GM12878 (cell line): ENCODE data around the gene ENAH. TPM values are rescaled to one million over a fixed set of nuclear protein-coding genes. Genes with fewer than 3 reads are reported as not detected.

Experiments
- ATAC-seq: fragments of 200-7000 bp; cut with Tn5 transposase; 3 replicates; pipeline ENCODE4 v1.9.1; 2020; ENCODE audit warnings: mild to moderate bottlenecking, moderate library complexity
- BruUV-seq: library from RNA; stranded (reverse); fragments of 400-500 nt; replicated peaks from 2 replicates; lab custom pipeline; 2021; lab: Mats Ljungman, UMichigan
- CTCF ChIA-PET: fragments of 300-600 bp; sonication (Branson Sonifier 250); formaldehyde crosslinking; extraction: SDS; loops from one replicate; lab custom pipeline; 2021; ENCODE audit warnings: inconsistent platforms; lab: Yijun Ruan, JAX
- POLR2A ChIA-PET: fragments of 350-600 bp; formaldehyde crosslinking; extraction: SDS; loops from one replicate; lab custom pipeline; 2021; ENCODE audit warnings: inconsistent platforms; lab: Charles Lee
- RAD21 ChIA-PET: fragments of 300-600 bp; sonication (Branson Sonifier 250); formaldehyde crosslinking; loops from one replicate; lab custom pipeline; 2023; ENCODE audit warnings: antibody characterized with exemption; ENCODE audit not compliant: unreplicated experiment; lab: Charles Lee
- SMC1A ChIA-PET: fragments of 300-600 bp; sonication (Branson Sonifier 250); formaldehyde crosslinking; loops from one replicate; lab custom pipeline; 2023; ENCODE audit not compliant: unreplicated experiment, uncharacterized antibody; lab: Charles Lee
- DNase-seq: peaks from one replicate; pipeline ENCODE4 v3.0.0-alpha.2; 2011; ENCODE audit warnings: low read depth, low spot score
- FAIRE-seq: peaks from 3 replicates; lab custom pipeline; 2011; peaks lifted over from hg19 to GRCh38; lab: Jason Lieb, UNC
- H2AFZ ChIP-seq: 2 replicates; pipeline ENCODE4 v1.6.0; 2011; ENCODE audit warnings: low read depth, low read length, control low read depth; ENCODE audit not compliant: control insufficient read depth
- H3K27ac ChIP-seq: 2 replicates; pipeline ENCODE4 v1.5.1; 2011; ENCODE audit warnings: control low read depth; ENCODE audit not compliant: control insufficient read depth, insufficient read depth
- H3K27me3 ChIP-seq, 2 experiments: replicated peaks in 1 of 2; 2 replicates each; pipeline versions ENCODE4 v1.6.0 to v1.6.1; 2011; ENCODE audit warnings: low read length in 1 of 2; ENCODE audit not compliant: control insufficient read depth in 2 of 2, insufficient read depth in 2 of 2
- H3K36me3 ChIP-seq, 2 experiments: 2 replicates each; pipeline ENCODE4 v1.5.1; 2011; ENCODE audit warnings: low read length in 1 of 2; ENCODE audit not compliant: control insufficient read depth in 2 of 2, insufficient read depth in 2 of 2
- H3K4me1 ChIP-seq: 2 replicates; pipeline ENCODE4 v1.6.1; 2011; ENCODE audit warnings: mild to moderate bottlenecking, low read length, moderate library complexity, mixed read lengths; ENCODE audit not compliant: control insufficient read depth, insufficient read depth
- H3K4me2 ChIP-seq: 2 replicates; pipeline ENCODE4 v1.6.0; 2011; ENCODE audit warnings: control low read depth; ENCODE audit not compliant: control insufficient read depth, insufficient read depth
- H3K4me3 ChIP-seq: fragments of 200-600 bp; sonication (generic); 2 replicates; pipeline ENCODE4 v1.5.1; 2016
- H3K79me2 ChIP-seq: 2 replicates; pipeline ENCODE4 v1.6.0; 2011; ENCODE audit warnings: low read length; ENCODE audit not compliant: control insufficient read depth, insufficient read depth
- H3K9ac ChIP-seq: 2 replicates; pipeline ENCODE4 v1.8.0; 2011; ENCODE audit warnings: low read length, control low read depth, mixed read lengths; ENCODE audit not compliant: control insufficient read depth, insufficient read depth
- H3K9me3 ChIP-seq: replicated peaks from 3 replicates; pipeline ENCODE4 v1.5.1; 2011; ENCODE audit warnings: mild to moderate bottlenecking, low read length; ENCODE audit not compliant: control insufficient read depth, insufficient read depth
- H4K20me1 ChIP-seq: 2 replicates; pipeline ENCODE4 v1.6.0; 2011; ENCODE audit not compliant: control insufficient read depth, insufficient read depth
- CEBPZ ChIP-seq: fragments of 150-350 bp; IDR thresholded peaks from 2 replicates; pipeline ENCODE4 v1.6.1; 2016; ENCODE audit warnings: low read depth, low read length
- CTCF ChIP-seq, 3 experiments: IDR thresholded peaks in 2 of 3; conservative IDR thresholded peaks in 1 of 3; 2 replicates each; pipeline ENCODE4 v1.5.1; 2011; ENCODE audit warnings: low read depth in 3 of 3, low read length in 3 of 3, mild to moderate bottlenecking in 3 of 3, control low read depth in 2 of 3, moderate library complexity in 2 of 3, inconsistent platforms in 1 of 3, mixed read lengths in 1 of 3; ENCODE audit not compliant: control insufficient read depth in 2 of 3, insufficient read depth in 1 of 3; ENCODE audit errors: extremely low read depth in 1 of 3
- HDAC2 ChIP-seq: fragments of 200-600 bp; sonication (generic); IDR thresholded peaks from 2 replicates; pipeline ENCODE4 v1.6.1; 2017
- IKZF1 ChIP-seq: fragments of 450-650 bp; conservative IDR thresholded peaks from 2 replicates; pipeline ENCODE4 v1.6.1; 2017; ENCODE audit warnings: antibody characterized with exemption, mild to moderate bottlenecking
- MAX ChIP-seq: IDR thresholded peaks from 2 replicates; pipeline ENCODE4 v1.6.1; 2012; ENCODE audit warnings: low read depth, low read length, improper control_type of control experiment
- MXI1 ChIP-seq: fragments of 150-350 bp; IDR thresholded peaks from 2 replicates; pipeline ENCODE4 v1.6.1; 2011; ENCODE audit warnings: low read depth, mild to moderate bottlenecking, inconsistent platforms, low read length, improper control_type of control experiment
- SMC3 ChIP-seq: IDR thresholded peaks from 2 replicates; pipeline ENCODE4 v1.6.1; 2011; ENCODE audit warnings: low read length, improper control_type of control experiment, borderline replicate concordance
- TBL1XR1 ChIP-seq: IDR thresholded peaks from 2 replicates; pipeline ENCODE4 v1.6.1; 2012; ENCODE audit warnings: low read depth, low read length, improper control_type of control experiment
- WGBS: methylation state at CpG from one replicate; pipeline ENCODE4 v1.1.6; 2016; ENCODE audit warnings: low lambda C conversion rate; ENCODE audit not compliant: insufficient replicate concordance, insufficient coverage; ENCODE audit errors: missing lambda C conversion rate; 5-methylcytosine and 5-hydroxymethylcytosine counted together
- in situ Hi-C: fragments of 300-500 bp; cut with MboI; formaldehyde crosslinking; loops from 9 replicates; pipeline ENCODE4 v1.14.3; 2018; ENCODE audit warnings: mixed read lengths
- intact Hi-C: fragments of 100-400 bp; cut with micrococcal nuclease; formaldehyde crosslinking; loops from one replicate; pipeline ENCODE4 v1.14.2; 2022; ENCODE audit not compliant: unreplicated experiment
- polyA plus RNA-seq, 11 experiments: library from polyadenylated mRNA; depleted of rRNA in 4 of 11; unstranded in 6 of 11; stranded (reverse) in 5 of 11; fragments of >200 nt; fragmentation: Nextera tagmentation in 4 of 11; fragmentation: Illumina TruSeq in 1 of 11; extraction: Ambion mirVana in 4 of 11; extraction: Trizol in 1 of 11; gene quantifications; 1 replicate in 1 of 11; 2 replicates in 10 of 11; pipeline versions ENCODE4 v1.2.1 to v1.2.3, GENCODE V29; 2011 to 2016; ENCODE audit warnings: inconsistent platforms in 2 of 11, missing spikeins in 2 of 11, low read depth in 1 of 11
- total RNA-seq, 4 experiments: library from RNA; depleted of rRNA in 3 of 4; stranded (reverse); fragments of >200 nt in 3 of 4; fragmentation: Illumina TruSeq in 1 of 4; extraction: Trizol in 1 of 4; gene quantifications; 2 replicates each; pipeline versions ENCODE4 v1.2.1 to v1.2.3, GENCODE V29; 2013 to 2021

The ENAH gene
- total and polyA plus RNA-seq, 10 of the 15 experiments (the other 5 are each of a cell fraction or from before 2014, with no cell fraction given) = under 0.01 to 0.62 (median 0.06) TPM; not detected in 5

- no peak for TF ChIP-seq CEBPZ
- TF ChIP-seq CTCF (IDR thresholded peaks at IDR 0.05 in 2 of 3, conservative IDR thresholded peaks at IDR 0.05 in 1 of 3; ENCODE audit: control insufficient read depth in 2 of 3, extremely low read depth in 1 of 3, insufficient read depth in 1 of 3, low read depth in 3 of 3, low read length in 3 of 3) = no peak
These were observed 32.7 kb upstream of the ENAH start (continued) for GRCh38 chr1:225685476-225686176.

DNA sequence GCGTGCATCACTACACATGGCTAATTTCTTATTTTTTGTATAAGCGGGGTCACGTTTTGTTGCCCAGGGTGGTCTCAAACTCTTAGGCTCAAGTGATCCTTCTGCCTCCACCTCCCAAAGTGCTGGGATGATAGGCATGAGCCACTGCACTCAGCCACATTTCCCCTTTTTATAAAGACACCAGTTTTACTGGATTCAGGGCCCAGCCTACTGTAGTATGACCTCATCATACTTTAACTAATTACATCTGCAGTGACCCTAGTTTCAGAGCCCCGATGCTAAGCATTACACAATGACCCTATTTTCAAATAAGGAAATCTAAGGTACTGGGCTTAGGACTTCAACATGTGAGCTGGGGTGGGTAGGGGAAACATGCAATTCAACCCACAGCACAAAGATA is 31.8 kb upstream of the ENAH start:
- ChIA-PET CTCF (interaction anchor here (0.6 kb wide), 1 partner anchor 84 kb away, joined by 3 read pairs; no protein-coding TSS in a partner anchor), RAD21 (no interaction called here), SMC1A (no interaction called here), POLR2A (no interaction called here)
- no peak overlapping the region for H3K4me3 ChIP-seq
- in situ Hi-C loops (no loop called here), intact Hi-C loops (no loop called here)
- no peaks in the 10 kb centered on the region for H3K27me3 ChIP-seq
- H3K4me2 ChIP-seq = no peak overlapping the region
- H2AFZ ChIP-seq = no peak overlapping the region
- no peak for FAIRE-seq
- no peaks in the 10 kb centered on the region for H3K36me3 ChIP-seq
- no peaks in the 10 kb centered on the region for H4K20me1 ChIP-seq
- no peaks in the 10 kb centered on the region for H3K4me1 ChIP-seq
- no peak overlapping the region for H3K27ac ChIP-seq
- WGBS = 26% methylated on average over 4 of the region's 4 CpGs
- no peak for ATAC-seq
- BruUV-seq = no TSS peak
- no peak for DNase-seq
- no peak overlapping the region for H3K9ac ChIP-seq
- no peaks in the 10 kb centered on the region for H3K9me3 ChIP-seq
- H3K79me2 ChIP-seq = no peaks in the 10 kb centered on the region
- TF ChIP-seq MXI1 (no peak), HDAC2 (no peak), SMC3 (no peak), MAX (no peak), IKZF1 (no peak), TBL1XR1 (no peak)
